NB4 (cell line): ENCODE data around the gene NAALADL2.

Source experiments
- DNase-seq: peaks from one replicate; pipeline ENCODE4 v3.0.0; 2010; ENCODE audit warnings: low read depth
- H3K4me3 ChIP-seq: one replicate; pipeline ENCODE4 v1.5.1; 2011; ENCODE audit warnings: mild to moderate bottlenecking, low read depth, low read length, moderate library complexity
- CTCF ChIP-seq: IDR thresholded peaks from one replicate; pipeline ENCODE4 v1.5.1; 2012; ENCODE audit warnings: low read depth, low read length
- MAX ChIP-seq: IDR thresholded peaks from 2 replicates; pipeline ENCODE4 v1.6.1; 2011; ENCODE audit warnings: low read depth, low read length
- MYC ChIP-seq: IDR thresholded peaks from 2 replicates; pipeline ENCODE4 v1.6.1; 2011; ENCODE audit warnings: low read depth, low read length
- POLR2A ChIP-seq: IDR thresholded peaks from 2 replicates; pipeline ENCODE4 v1.6.1; 2011; ENCODE audit warnings: mild to moderate bottlenecking; ENCODE audit not compliant: insufficient read length; ENCODE audit errors: extremely low read depth

NAALADL2 gene

GRCh38 chr3:175340338-175341015 is 481.3 kb downstream of the NAALADL2 start:
- H3K4me3 ChIP-seq: no peak overlapping the region
- no peak for DNase-seq
- no peak for TF ChIP-seq MYC
- no peak for TF ChIP-seq CTCF
- no peak for TF ChIP-seq POLR2A
- TF ChIP-seq MAX: no peak

GRCh38 chr3:175342196-175342595 is 483.1 kb downstream of the NAALADL2 start:
- DNase-seq: no peak
- no peak for TF ChIP-seq MAX
- no peak for TF ChIP-seq CTCF
- no peak for TF ChIP-seq POLR2A
- TF ChIP-seq MYC: no peak
- no peak overlapping the region for H3K4me3 ChIP-seq

GRCh38 chr3:175343946-175344345 is 484.8 kb downstream of the NAALADL2 start:
- TF ChIP-seq POLR2A (no peak), CTCF (no peak), MAX (no peak), MYC (no peak)
- no peak for DNase-seq
- H3K4me3 ChIP-seq: no peak overlapping the region

- DNase-seq: no peak
- no peak for TF ChIP-seq MYC
- TF ChIP-seq CTCF: no peak
- TF ChIP-seq POLR2A: no peak
- TF ChIP-seq MAX: no peak
- no peak overlapping the region for H3K4me3 ChIP-seq
Observed at GRCh38 chr3:175346573-175347356, 487.6 kb downstream of the NAALADL2 start.

GRCh38 chr3:175349168-175349567 is 490.0 kb downstream of the NAALADL2 start:
- DNase-seq: no peak
- TF ChIP-seq POLR2A (no peak), CTCF (no peak), MYC (no peak), MAX (no peak)
- H3K4me3 ChIP-seq: no peak overlapping the region
